H1 (cell line): Measurements from ENCODE around the gene ZNF385B. TPM values are rescaled to one million over a fixed set of nuclear protein-coding genes. Genes with fewer than 3 reads are reported as not detected.

ENCODE experiments used
- CTCF ChIA-PET: fragments of 300-600 bp; sonication (Branson Sonifier 250); formaldehyde crosslinking; loops from one replicate; lab custom pipeline; 2021; ENCODE audit not compliant: partially characterized antibody; lab: Charles Lee
- POLR2A ChIA-PET: fragments of 300-600 bp; sonication (Branson Sonifier 250); formaldehyde crosslinking; loops from one replicate; lab custom pipeline; 2021; ENCODE audit warnings: inconsistent platforms; ENCODE audit not compliant: partially characterized antibody; lab: Charles Lee
- DNase-seq, 2 experiments: peaks; one replicate each; pipeline versions ENCODE4 v3.0.0 to v3.0.0-alpha.2; 2010 to 2022; ENCODE audit warnings: low spot score in 2 of 2, low read depth in 1 of 2, mixed read lengths in 1 of 2
- FAIRE-seq: peaks from 2 replicates; lab custom pipeline; 2011; peaks lifted over from hg19 to GRCh38; lab: Jason Lieb, UNC
- H2AFZ ChIP-seq: 2 replicates; pipeline ENCODE4 v1.8.1; 2012; ENCODE audit warnings: low read length, inconsistent platforms
- H2AK5ac ChIP-seq: 2 replicates; pipeline ENCODE4 v1.6.1; 2013; ENCODE audit warnings: low read depth, low read length
- H2BK120ac ChIP-seq: replicated peaks from 2 replicates; pipeline ENCODE3; 2013; ENCODE audit warnings: low read depth, low read length, inconsistent platforms
- H2BK12ac ChIP-seq: 2 replicates; pipeline ENCODE4 v1.6.1; 2013; ENCODE audit warnings: low read depth, low read length
- H2BK15ac ChIP-seq: 2 replicates; pipeline ENCODE4 v1.6.1; 2013; ENCODE audit warnings: low read length
- H2BK20ac ChIP-seq: 2 replicates; pipeline ENCODE4 v1.6.1; 2013; ENCODE audit warnings: low read length
- H2BK5ac ChIP-seq: 2 replicates; pipeline ENCODE4 v1.6.1; 2013; ENCODE audit warnings: low read depth, low read length
- H3K14ac ChIP-seq: 2 replicates; pipeline ENCODE4 v1.6.1; 2013; ENCODE audit warnings: inconsistent platforms; ENCODE audit not compliant: insufficient read length
- H3K18ac ChIP-seq: 2 replicates; pipeline ENCODE4 v1.6.1; 2013; ENCODE audit warnings: low read length; ENCODE audit errors: extremely low read depth
- H3K23ac ChIP-seq: 2 replicates; pipeline ENCODE4 v1.6.1; 2013; ENCODE audit warnings: inconsistent platforms; ENCODE audit not compliant: insufficient read length
- H3K23me2 ChIP-seq: 2 replicates; pipeline ENCODE4 v1.6.1; 2013; ENCODE audit warnings: low read depth, low read length
- H3K27ac ChIP-seq: 2 replicates; pipeline ENCODE4 v1.6.1; 2011; ENCODE audit warnings: low read depth, low read length, inconsistent platforms
- H3K27me3 ChIP-seq, 4 experiments: replicated peaks in 1 of 4; 1 replicate in 1 of 4; 2 replicates in 3 of 4; pipeline versions ENCODE4 v1.6.1 to v1.8.1; 2011 to 2013; ENCODE audit warnings: low read length in 3 of 4, mild to moderate bottlenecking in 3 of 4, inconsistent platforms in 2 of 4, mixed read lengths in 2 of 4, moderate library complexity in 1 of 4; ENCODE audit not compliant: control insufficient read depth in 3 of 4, insufficient read depth in 3 of 4; ENCODE audit errors: extremely low read depth in 1 of 4
- H3K36me3 ChIP-seq, 4 experiments: 2 replicates each; pipeline versions ENCODE4 v1.6.1 to v1.8.1; 2011 to 2013; ENCODE audit warnings: mild to moderate bottlenecking in 4 of 4, low read length in 3 of 4, moderate library complexity in 2 of 4, control low read depth in 1 of 4, inconsistent platforms in 1 of 4; ENCODE audit not compliant: insufficient read depth in 4 of 4, control insufficient read depth in 2 of 4
- H3K4ac ChIP-seq: replicated peaks from 2 replicates; pipeline ENCODE3; 2013; ENCODE audit warnings: low read length, low read depth, mixed read lengths, inconsistent platforms; ENCODE audit not compliant: insufficient read length
- H3K4me1 ChIP-seq, 4 experiments: replicated peaks in 1 of 4; 1 replicate in 1 of 4; 2 replicates in 3 of 4; pipeline versions ENCODE4 v1.6.1 to v1.8.1; 2011 to 2013; ENCODE audit warnings: low read length in 3 of 4, inconsistent platforms in 2 of 4, mixed read lengths in 1 of 4; ENCODE audit not compliant: insufficient read depth in 4 of 4, control insufficient read depth in 3 of 4
- H3K4me2 ChIP-seq, 2 experiments: 2 replicates each; pipeline versions ENCODE4 v1.6.1 to v1.8.1; 2011 to 2013; ENCODE audit warnings: low read depth in 2 of 2, low read length in 2 of 2, control low read depth in 1 of 2, inconsistent platforms in 1 of 2, mild to moderate bottlenecking in 1 of 2; ENCODE audit not compliant: insufficient read depth in 1 of 2
- H3K4me3 ChIP-seq, 4 experiments: fragments of 200-600, 300-600 bp in 1 of 4; sonication (generic), shearing (Covaris generic), sonication (Bioruptor Twin) in 1 of 4; 2 replicates each; pipeline versions ENCODE4 v1.5.1 to v1.8.1; 2011 to 2016; ENCODE audit warnings: low read length in 4 of 4, low read depth in 3 of 4, control low read depth in 2 of 4, inconsistent platforms in 2 of 4, mild to moderate bottlenecking in 2 of 4, mixed read lengths in 1 of 4, moderate library complexity in 1 of 4; ENCODE audit not compliant: insufficient read depth in 2 of 4; ENCODE audit errors: extremely low read depth in 1 of 4
- H3K56ac ChIP-seq: replicated peaks from 2 replicates; pipeline ENCODE3; 2013; ENCODE audit warnings: low read depth, mild to moderate bottlenecking, mixed read lengths, low read length, inconsistent platforms; ENCODE audit not compliant: insufficient read length
- H3K79me1 ChIP-seq: 2 replicates; pipeline ENCODE4 v1.6.1; 2013; ENCODE audit warnings: low read depth, low read length, control low read depth
- H3K79me2 ChIP-seq, 2 experiments: 2 replicates each; pipeline versions ENCODE4 v1.6.1 to v1.8.1; 2012 to 2013; ENCODE audit warnings: low read length in 2 of 2, mild to moderate bottlenecking in 2 of 2, inconsistent platforms in 1 of 2; ENCODE audit not compliant: insufficient read depth in 2 of 2, control insufficient read depth in 1 of 2
- H3K9ac ChIP-seq, 4 experiments: replicated peaks in 1 of 4; 1 replicate in 1 of 4; 2 replicates in 3 of 4; pipeline versions ENCODE4 v1.6.1 to v1.8.1; 2011 to 2013; ENCODE audit warnings: low read depth in 3 of 4, low read length in 3 of 4, control low read depth in 2 of 4, mild to moderate bottlenecking in 2 of 4, moderate library complexity in 2 of 4, inconsistent platforms in 1 of 4; ENCODE audit errors: extremely low read depth in 1 of 4
- H3K9me3 ChIP-seq, 2 experiments: 2 replicates each; pipeline versions ENCODE4 v1.6.1 to v1.8.1; 2012 to 2013; ENCODE audit warnings: mild to moderate bottlenecking in 2 of 2, moderate library complexity in 2 of 2, control low read depth in 1 of 2, inconsistent platforms in 1 of 2, low read depth in 1 of 2, low read length in 1 of 2, mixed read lengths in 1 of 2; ENCODE audit not compliant: insufficient read depth in 2 of 2
- H4K20me1 ChIP-seq, 2 experiments: replicated peaks in 1 of 2; 2 replicates each; pipeline versions ENCODE3 to v1.8.1; 2011 to 2013; ENCODE audit warnings: inconsistent platforms in 2 of 2, low read length in 2 of 2, mild to moderate bottlenecking in 1 of 2; ENCODE audit not compliant: insufficient read depth in 2 of 2, control insufficient read depth in 1 of 2
- H4K5ac ChIP-seq: 2 replicates; pipeline ENCODE4 v1.6.1; 2013; ENCODE audit warnings: low read length, low read depth, mixed read lengths, inconsistent platforms; ENCODE audit not compliant: insufficient read length
- H4K8ac ChIP-seq: 2 replicates; pipeline ENCODE4 v1.8.0; 2013; ENCODE audit warnings: mild to moderate bottlenecking, moderate library complexity, low read length, inconsistent platforms; ENCODE audit not compliant: insufficient read depth; ENCODE audit errors: extremely low read depth
- H4K91ac ChIP-seq: replicated peaks from 2 replicates; pipeline ENCODE3; 2013; ENCODE audit warnings: low read length, mixed read lengths, inconsistent platforms; ENCODE audit not compliant: insufficient read length
- CREB1 ChIP-seq: IDR thresholded peaks from 2 replicates; pipeline ENCODE4 v1.6.1; 2012; ENCODE audit warnings: inconsistent platforms
- YY1 ChIP-seq: IDR thresholded peaks from 2 replicates; pipeline ENCODE4 v1.6.1; 2011; ENCODE audit warnings: low read depth, mild to moderate bottlenecking, low read length
- WGBS, 2 experiments: shearing (Covaris generic) in 1 of 2; methylation state at CpG; one replicate each; pipeline versions ENCODE4 v1.1.6 to v1.1.7; 2013 to 2015; ENCODE audit warnings: low lambda C conversion rate in 2 of 2, mixed read lengths in 2 of 2, inconsistent platforms in 1 of 2, low coverage in 1 of 2, missing lambda C conversion rate in 1 of 2; ENCODE audit not compliant: insufficient replicate concordance in 2 of 2, insufficient coverage in 1 of 2, insufficient read length in 1 of 2; ENCODE audit errors: extremely low coverage in 1 of 2, missing lambda C conversion rate in 1 of 2; 5-methylcytosine and 5-hydroxymethylcytosine counted together
- polyA plus RNA-seq, 7 experiments: library from polyadenylated mRNA; depleted of rRNA in 3 of 7; stranded (reverse) in 5 of 7; unstranded in 2 of 7; fragments of >200 nt in 5 of 7; fragments of 200-250 nt in 2 of 7; gene quantifications; 1 replicate in 5 of 7; 2 replicates in 1 of 7; 4 replicates in 1 of 7; pipeline versions ENCODE4 v1.2.1 to v1.2.3, GENCODE V29; 2011 to 2013; ENCODE audit warnings: missing spikeins in 2 of 7, mixed read lengths in 2 of 7
- total RNA-seq: library from RNA; stranded (reverse); fragmentation: NEBNext Ultra II Directional; extraction: Animal tissue kit (Norgen Biotek cat#: 25700); gene quantifications from 2 replicates; pipeline ENCODE4 v1.2.1, GENCODE V29; 2021

Gene ZNF385B
- total and polyA plus RNA-seq, 2 of the 8 experiments (the other 6 are each of a cell fraction or from before 2014, with no cell fraction given): 1.1 to 3.7 TPM

DNA sequence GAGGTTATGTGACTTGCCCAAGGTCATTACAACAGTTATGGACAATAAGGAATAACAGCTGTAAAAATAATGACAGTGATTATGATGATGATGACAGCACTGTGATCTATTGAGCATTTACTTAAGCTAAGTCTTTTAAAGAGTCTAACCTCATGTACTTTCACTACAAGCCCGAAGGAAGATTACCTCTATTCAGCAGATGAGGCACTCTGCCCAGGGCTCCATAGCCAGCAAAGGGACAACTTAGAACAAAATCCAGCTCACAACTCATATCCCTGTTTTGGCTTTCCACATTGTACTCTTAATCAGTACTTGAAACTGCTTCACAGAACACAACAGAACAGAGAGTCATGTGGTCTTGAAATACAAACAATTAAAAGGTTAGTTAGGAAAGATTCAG is 290.2 kb downstream of the ZNF385B start:
- Histone ChIP-seq H3K9me3 (no peaks in the 10 kb centered on the region), H3K4me1 (peaks cover 0 to 7% (median 2%) of the 10 kb centered on the region in 4 experiments; a peak in 2 of 7 replicates), H4K20me1 (no peaks in the 10 kb centered on the region), H3K4me3 (no peak overlapping the region), H4K91ac (no peak overlapping the region), H3K14ac (no peak overlapping the region), H3K4ac (no peak overlapping the region), H2BK15ac (no peak overlapping the region), H4K8ac (no peak overlapping the region), H3K79me2 (no peaks in the 10 kb centered on the region), H2AFZ (no peak overlapping the region), H3K9ac (no peak overlapping the region), H2BK120ac (no peak overlapping the region), H3K23ac (no peak overlapping the region)
- POLR2A ChIA-PET: no interaction called here
- TF ChIP-seq YY1: no peak
- no peak for TF ChIP-seq CREB1
- TF ChIP-seq, all 59 proteins: peak for 0
- Histone ChIP-seq H3K36me3 (no peaks in the 10 kb centered on the region), H2BK20ac (no peak overlapping the region), H2BK12ac (no peak overlapping the region), H3K27me3 (no peaks in the 10 kb centered on the region), H3K27ac (no peak overlapping the region), H3K18ac (no peak overlapping the region), H2AK5ac (no peak overlapping the region), H4K5ac (no peak overlapping the region), H2BK5ac (no peak overlapping the region), H3K4me2 (no peak overlapping the region), H3K23me2 (no peaks in the 10 kb centered on the region), H3K56ac (no peak overlapping the region), H3K79me1 (no peaks in the 10 kb centered on the region; the same call in 1 of the 2 replicates)
- 94% methylated on average over 1 of the region's 1 CpG; no CpG with 5 or more reads in 1 of the 2 experiments for WGBS, 2 experiments
- DNase-seq (no peak), FAIRE-seq (no peak)
- CTCF ChIA-PET: no interaction called here
